SK-N-SH (cell line): ENCODE results near the gene TNFRSF1A. TPM values are rescaled to one million over a fixed set of nuclear protein-coding genes. Genes with fewer than 3 reads are reported as not detected.

Experiments used
- CTCF ChIA-PET: fragments of 300-600, 350-600 bp; formaldehyde crosslinking; extraction: SDS; loops from one replicate; lab custom pipeline; 2021; lab: Yijun Ruan, JAX
- POLR2A ChIA-PET: fragments of 350-600 bp; sonication (Branson Sonifier 250); formaldehyde crosslinking; extraction: SDS; loops from one replicate; lab custom pipeline; 2020; ENCODE audit warnings: antibody characterized with exemption, inconsistent platforms; lab: Yijun Ruan, JAX
- DNase-seq: peaks from one replicate; pipeline ENCODE4 v3.0.0; 2012
- H2AFZ ChIP-seq: fragments of 200-600 bp; sonication (generic); 2 replicates; pipeline ENCODE4 v1.8.1; 2016; ENCODE audit warnings: antibody characterized with exemption, mild to moderate bottlenecking, low read depth
- H3F3A ChIP-seq: fragments of 200-600 bp; sonication (generic); replicated peaks from 2 replicates; pipeline ENCODE3; 2016; ENCODE audit warnings: antibody characterized with exemption, mild to moderate bottlenecking; ENCODE audit not compliant: insufficient read depth
- H3K27ac ChIP-seq, 2 experiments: fragments of 200-500 bp in 1 of 2; fragments of 200-600 bp in 1 of 2; sonication (Bioruptor generic) in 1 of 2; sonication (generic), shearing (Covaris generic) in 1 of 2; 2 replicates each; pipeline versions ENCODE4 v1.5.1 to v1.6.1; 2014 to 2016; ENCODE audit warnings: low read depth in 2 of 2, inconsistent platforms in 1 of 2, low read length in 1 of 2, mild to moderate bottlenecking in 1 of 2, mixed read lengths in 1 of 2
- H3K27me3 ChIP-seq: fragments of 200-600 bp; sonication (generic), shearing (Covaris generic); 2 replicates; pipeline ENCODE4 v1.6.1; 2016; ENCODE audit warnings: mixed run types; ENCODE audit not compliant: insufficient read depth
- H3K36me3 ChIP-seq, 2 experiments: fragments of 200-500 bp in 1 of 2; fragments of 200-600 bp in 1 of 2; sonication (Bioruptor generic) in 1 of 2; sonication (generic) in 1 of 2; replicated peaks in 1 of 2; 2 replicates each; pipeline versions ENCODE3 to v1.5.1; 2014 to 2016; ENCODE audit warnings: low read length in 1 of 2, mild to moderate bottlenecking in 1 of 2; ENCODE audit not compliant: insufficient read depth in 2 of 2, control insufficient read depth in 1 of 2
- H3K4me1 ChIP-seq, 2 experiments: fragments of 200-500 bp in 1 of 2; fragments of 200-600 bp in 1 of 2; sonication (Bioruptor generic) in 1 of 2; sonication (generic), shearing (Covaris generic) in 1 of 2; 2 replicates each; pipeline versions ENCODE4 v1.5.1 to v1.6.1; 2014 to 2016; ENCODE audit warnings: low read depth in 1 of 2, low read length in 1 of 2, mixed run types in 1 of 2; ENCODE audit not compliant: insufficient read depth in 2 of 2, control insufficient read depth in 1 of 2
- H3K4me2 ChIP-seq: fragments of 200-600 bp; sonication (generic), shearing (Covaris generic); 2 replicates; pipeline ENCODE4 v1.6.1; 2017; ENCODE audit warnings: mixed run types
- H3K4me3 ChIP-seq, 2 experiments: fragments of 200-500 bp in 1 of 2; fragments of 200-600 bp in 1 of 2; sonication (Bioruptor generic) in 1 of 2; sonication (generic), shearing (Covaris generic) in 1 of 2; 2 replicates each; pipeline versions ENCODE4 v1.5.1 to v1.8.1; 2014 to 2016; ENCODE audit warnings: low read depth in 2 of 2, inconsistent platforms in 1 of 2, low read length in 1 of 2, mild to moderate bottlenecking in 1 of 2, mixed read lengths in 1 of 2, moderate library complexity in 1 of 2
- H3K79me2 ChIP-seq: fragments of 200-600 bp; sonication (generic); 2 replicates; pipeline ENCODE4 v1.8.1; 2017; ENCODE audit warnings: mild to moderate bottlenecking; ENCODE audit not compliant: insufficient read depth
- H3K9ac ChIP-seq: fragments of 200-600 bp; sonication (generic); 2 replicates; pipeline ENCODE4 v1.6.1; 2017; ENCODE audit warnings: mixed run types
- H3K9me2 ChIP-seq: fragments of 200-600 bp; sonication (generic); 2 replicates; pipeline ENCODE4 v1.6.1; 2017; ENCODE audit warnings: mixed run types
- H3K9me3 ChIP-seq: fragments of 200-600 bp; sonication (generic); 2 replicates; pipeline ENCODE4 v1.6.1; 2017; ENCODE audit warnings: mixed run types, mild to moderate bottlenecking, moderate library complexity
- H4K20me1 ChIP-seq: fragments of 200-600 bp; sonication (generic); 2 replicates; pipeline ENCODE4 v1.6.1; 2017; ENCODE audit warnings: mild to moderate bottlenecking, mixed run types; ENCODE audit not compliant: insufficient read depth
- CHD2 ChIP-seq: fragments of 150-350 bp; IDR thresholded peaks from 2 replicates; pipeline ENCODE4 v1.6.1; 2018; ENCODE audit warnings: low read length; ENCODE audit not compliant: partially characterized antibody
- CTCF ChIP-seq: fragments of 200-600 bp; sonication (generic); IDR thresholded peaks from 2 replicates; pipeline ENCODE4 v1.6.1; 2017; ENCODE audit warnings: antibody characterized with exemption, mild to moderate bottlenecking, moderate library complexity
- ELF1 ChIP-seq: IDR thresholded peaks from 2 replicates; pipeline ENCODE4 v1.4.0; 2012
- FOSL2 ChIP-seq: IDR thresholded peaks from 2 replicates; pipeline ENCODE4 v1.4.0; 2012; ENCODE audit warnings: low read depth, mild to moderate bottlenecking, moderate library complexity, borderline replicate concordance
- FOXJ3 ChIP-seq: sonication (generic); formaldehyde crosslinking; IDR thresholded peaks from 2 replicates; pipeline ENCODE4 v1.5.1; 2020; ENCODE audit warnings: mild to moderate bottlenecking, missing genetic modification reagents
- GATA2 ChIP-seq: sonication (generic); formaldehyde crosslinking; IDR thresholded peaks from 2 replicates; pipeline ENCODE4 v1.5.0; 2020; ENCODE audit warnings: mild to moderate bottlenecking, missing genetic modification reagents
- IRF3 ChIP-seq: fragments of 150-350 bp; IDR thresholded peaks from 2 replicates; pipeline ENCODE4 v1.6.1; 2016; ENCODE audit warnings: mild to moderate bottlenecking, low read depth, low read length
- JUND ChIP-seq: IDR thresholded peaks from 2 replicates; pipeline ENCODE4 v1.4.0; 2012
- MXI1 ChIP-seq: IDR thresholded peaks from 2 replicates; pipeline ENCODE4 v1.6.1; 2012; ENCODE audit warnings: mild to moderate bottlenecking, low read depth, low read length, improper control_type of control experiment
- NRF1 ChIP-seq: IDR thresholded peaks from 2 replicates; pipeline ENCODE4 v1.6.1; 2012; ENCODE audit warnings: low read depth, mild to moderate bottlenecking, low read length
- RAD21 ChIP-seq: IDR thresholded peaks from 2 replicates; pipeline ENCODE4 v1.6.1; 2012; ENCODE audit warnings: mild to moderate bottlenecking, low read length
- USF2 ChIP-seq: fragments of 150-350 bp; IDR thresholded peaks from 2 replicates; pipeline ENCODE4 v1.6.1; 2017; ENCODE audit warnings: antibody characterized with exemption, low read length, low read depth, borderline replicate concordance
- ZBTB33 ChIP-seq: IDR thresholded peaks from 2 replicates; pipeline ENCODE4 v1.4.0; 2012; ENCODE audit warnings: low read depth, borderline replicate concordance
- WGBS: methylation state at CpG from one replicate; pipeline ENCODE4 v1.1.6; 2017; ENCODE audit warnings: low lambda C conversion rate; 5-methylcytosine and 5-hydroxymethylcytosine counted together
- polyA plus RNA-seq, 3 experiments: library from polyadenylated mRNA; depleted of rRNA; stranded (reverse); fragments of >200 nt; gene quantifications; 2 replicates each; pipeline ENCODE4 v1.2.3, GENCODE V29; 2012
- TF ChIP-seq, protein P1 (sequence below): IDR thresholded peaks from 2 replicates; pipeline ENCODE4; 2012
- TF ChIP-seq, protein P2 (sequence below): IDR thresholded peaks from 2 replicates; pipeline ENCODE4 v1.4.0; 2012; ENCODE audit warnings: low read depth, borderline replicate concordance
- TF ChIP-seq, protein P3 (sequence below): IDR thresholded peaks from 2 replicates; pipeline ENCODE4 v1.6.1; 2012; ENCODE audit warnings: mild to moderate bottlenecking, low read depth, low read length, moderate library complexity

Gene TNFRSF1A
- polyA plus RNA-seq, 1 of the 3 experiments (the other 2 are of a cell fraction), result 92.9 TPM

GRCh38 chr12:6370994-6371754, 29.3 kb upstream of the TNFRSF1A start (continued):
- TF ChIP-seq USF2 (no peak), GATA2 (CRISPR knock-in tag) (no peak)
- TF ChIP-seq, protein P1, sequence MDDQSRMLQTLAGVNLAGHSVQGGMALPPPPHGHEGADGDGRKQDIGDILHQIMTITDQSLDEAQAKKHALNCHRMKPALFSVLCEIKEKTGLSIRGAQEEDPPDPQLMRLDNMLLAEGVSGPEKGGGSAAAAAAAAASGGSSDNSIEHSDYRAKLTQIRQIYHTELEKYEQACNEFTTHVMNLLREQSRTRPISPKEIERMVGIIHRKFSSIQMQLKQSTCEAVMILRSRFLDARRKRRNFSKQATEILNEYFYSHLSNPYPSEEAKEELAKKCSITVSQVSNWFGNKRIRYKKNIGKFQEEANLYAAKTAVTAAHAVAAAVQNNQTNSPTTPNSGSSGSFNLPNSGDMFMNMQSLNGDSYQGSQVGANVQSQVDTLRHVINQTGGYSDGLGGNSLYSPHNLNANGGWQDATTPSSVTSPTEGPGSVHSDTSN, result peak; percentile 62
- TF ChIP-seq, all 33 proteins: peak for 7

DNA sequence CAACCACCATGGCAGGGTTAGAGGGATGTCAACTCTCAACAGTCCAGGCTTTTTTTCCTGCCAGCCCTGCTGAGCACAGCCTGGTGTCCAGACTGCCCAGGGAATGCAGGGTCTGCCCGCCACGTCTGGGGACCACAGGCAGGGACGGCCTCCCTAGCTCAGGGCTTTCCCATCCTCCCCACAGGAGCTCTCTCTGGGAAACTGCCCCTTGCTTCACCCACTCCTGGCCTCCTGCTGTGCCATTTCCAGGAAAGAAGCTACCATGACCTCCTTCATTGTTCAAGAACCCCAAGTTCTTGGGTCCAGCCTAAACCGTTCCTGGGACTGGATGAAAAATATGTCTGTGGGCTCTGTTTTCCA, 28.7 kb upstream of the TNFRSF1A start:
- no peaks in the 10 kb centered on the region for H3K27me3 ChIP-seq
- no peak overlapping the region for H3K4me3 ChIP-seq
- no peak for DNase-seq
- H3K79me2 ChIP-seq, result no peaks in the 10 kb centered on the region
- ChIA-PET POLR2A (interaction anchor here (0.6 kb wide), 1 partner anchor 184 kb away, joined by 4 read pairs; no protein-coding TSS in a partner anchor), CTCF (interaction anchor here (1.5 to 1.6 kb wide), 2 partner anchors 95 to 382 kb away, joined by 3 to 4 read pairs; no protein-coding TSS in a partner anchor)
- no peaks in the 10 kb centered on the region for H3K9me3 ChIP-seq
- peak overlapping the region; percentile 54 for H3K4me2 ChIP-seq
- H3K27ac ChIP-seq, result peak overlapping the region in 1 of 2 experiments; percentile 74; a peak in 3 of 4 replicates
- H3K9ac ChIP-seq, result peak overlapping the region; percentile 47; the same call in 1 of the 2 replicates
- H3F3A ChIP-seq, result peaks cover 19% of the 10 kb centered on the region
- no peaks in the 10 kb centered on the region for H3K9me2 ChIP-seq
- H3K36me3 ChIP-seq, result no peaks in the 10 kb centered on the region
- no peaks in the 10 kb centered on the region for H4K20me1 ChIP-seq
- H3K4me1 ChIP-seq, result peaks cover 4 to 26% of the 10 kb centered on the region in 2 experiments; a peak in 3 of 4 replicates
- peak overlapping the region; percentile 38; the same call in 1 of the 2 replicates for H2AFZ ChIP-seq
- WGBS, result 88% methylated on average over 4 of the region's 4 CpGs
- TF ChIP-seq, protein P2, sequence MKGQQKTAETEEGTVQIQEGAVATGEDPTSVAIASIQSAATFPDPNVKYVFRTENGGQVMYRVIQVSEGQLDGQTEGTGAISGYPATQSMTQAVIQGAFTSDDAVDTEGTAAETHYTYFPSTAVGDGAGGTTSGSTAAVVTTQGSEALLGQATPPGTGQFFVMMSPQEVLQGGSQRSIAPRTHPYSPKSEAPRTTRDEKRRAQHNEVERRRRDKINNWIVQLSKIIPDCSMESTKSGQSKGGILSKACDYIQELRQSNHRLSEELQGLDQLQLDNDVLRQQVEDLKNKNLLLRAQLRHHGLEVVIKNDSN, result no peak
- TF ChIP-seq JUND (no peak), CTCF (no peak), NRF1 (no peak), IRF3 (no peak), RAD21 (no peak), ZBTB33 (no peak), CHD2 (no peak), ELF1 (no peak), MXI1 (no peak), FOXJ3 (CRISPR knock-in tag) (no peak), FOSL2 (no peak), GATA2 (CRISPR knock-in tag) (no peak)
- TF ChIP-seq, protein P1, result no peak
- TF ChIP-seq, protein P3, sequence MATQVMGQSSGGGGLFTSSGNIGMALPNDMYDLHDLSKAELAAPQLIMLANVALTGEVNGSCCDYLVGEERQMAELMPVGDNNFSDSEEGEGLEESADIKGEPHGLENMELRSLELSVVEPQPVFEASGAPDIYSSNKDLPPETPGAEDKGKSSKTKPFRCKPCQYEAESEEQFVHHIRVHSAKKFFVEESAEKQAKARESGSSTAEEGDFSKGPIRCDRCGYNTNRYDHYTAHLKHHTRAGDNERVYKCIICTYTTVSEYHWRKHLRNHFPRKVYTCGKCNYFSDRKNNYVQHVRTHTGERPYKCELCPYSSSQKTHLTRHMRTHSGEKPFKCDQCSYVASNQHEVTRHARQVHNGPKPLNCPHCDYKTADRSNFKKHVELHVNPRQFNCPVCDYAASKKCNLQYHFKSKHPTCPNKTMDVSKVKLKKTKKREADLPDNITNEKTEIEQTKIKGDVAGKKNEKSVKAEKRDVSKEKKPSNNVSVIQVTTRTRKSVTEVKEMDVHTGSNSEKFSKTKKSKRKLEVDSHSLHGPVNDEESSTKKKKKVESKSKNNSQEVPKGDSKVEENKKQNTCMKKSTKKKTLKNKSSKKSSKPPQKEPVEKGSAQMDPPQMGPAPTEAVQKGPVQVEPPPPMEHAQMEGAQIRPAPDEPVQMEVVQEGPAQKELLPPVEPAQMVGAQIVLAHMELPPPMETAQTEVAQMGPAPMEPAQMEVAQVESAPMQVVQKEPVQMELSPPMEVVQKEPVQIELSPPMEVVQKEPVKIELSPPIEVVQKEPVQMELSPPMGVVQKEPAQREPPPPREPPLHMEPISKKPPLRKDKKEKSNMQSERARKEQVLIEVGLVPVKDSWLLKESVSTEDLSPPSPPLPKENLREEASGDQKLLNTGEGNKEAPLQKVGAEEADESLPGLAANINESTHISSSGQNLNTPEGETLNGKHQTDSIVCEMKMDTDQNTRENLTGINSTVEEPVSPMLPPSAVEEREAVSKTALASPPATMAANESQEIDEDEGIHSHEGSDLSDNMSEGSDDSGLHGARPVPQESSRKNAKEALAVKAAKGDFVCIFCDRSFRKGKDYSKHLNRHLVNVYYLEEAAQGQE, result no peak
